Mesothelial cell of epicardium (in vitro differentiated cells): ENCODE measurements around the gene KDM1B. TPM values are rescaled to one million over a fixed set of nuclear protein-coding genes. Genes with fewer than 3 reads are reported as not detected.
A peak's percentile ranks its signal among the peaks of the same experiment; 100 is the strongest.

Experiments used
- DNase-seq, 2 experiments: peaks; one replicate each; pipeline ENCODE4 v3.0.0; 2021; ENCODE audit warnings: low spot score in 2 of 2; ENCODE audit not compliant: unreplicated experiment in 2 of 2
- H3K27ac Mint-ChIP-seq: 2 replicates; pipeline ENCODE4 v1.8.0; 2021; ENCODE audit warnings: mixed read lengths
- H3K27me3 Mint-ChIP-seq: 2 replicates; pipeline ENCODE4 v1.8.0; 2021; ENCODE audit warnings: low read depth, mixed read lengths
- H3K36me3 Mint-ChIP-seq: 2 replicates; pipeline ENCODE4 v1.8.0; 2021; ENCODE audit warnings: mixed read lengths
- H3K4me1 Mint-ChIP-seq: 2 replicates; pipeline ENCODE4 v1.8.0; 2021; ENCODE audit warnings: mixed read lengths
- H3K4me3 Mint-ChIP-seq: 2 replicates; pipeline ENCODE4 v1.8.0; 2021; ENCODE audit warnings: mild to moderate bottlenecking, moderate library complexity, mixed read lengths
- H3K9me3 Mint-ChIP-seq: 2 replicates; pipeline ENCODE4 v1.8.0; 2021; ENCODE audit warnings: mixed read lengths
- total RNA-seq: library from RNA; stranded (reverse); gene quantifications from 3 replicates; pipeline ENCODE4 v1.2.1, GENCODE V29; 2021
- TF ChIP-seq, protein P1 (sequence below): fragments of 200-600 bp; sonication (generic); IDR thresholded peaks from one replicate; pipeline ENCODE4 v1.5.0; 2021; ENCODE audit warnings: antibody characterized with exemption; ENCODE audit not compliant: unreplicated experiment

Gene KDM1B
- total RNA-seq, 1 donor from 2014 or later, result 16.1 TPM

- Mint-ChIP-seq H3K4me3 (no peak overlapping the region), H3K27me3 (no peaks in the 10 kb centered on the region), H3K27ac (peak overlapping the region; percentile 12), H3K4me1 (peaks cover 3% of the 10 kb centered on the region), H3K36me3 (peaks cover 12% of the 10 kb centered on the region), H3K9me3 (no peaks in the 10 kb centered on the region)
- TF ChIP-seq, protein P1, sequence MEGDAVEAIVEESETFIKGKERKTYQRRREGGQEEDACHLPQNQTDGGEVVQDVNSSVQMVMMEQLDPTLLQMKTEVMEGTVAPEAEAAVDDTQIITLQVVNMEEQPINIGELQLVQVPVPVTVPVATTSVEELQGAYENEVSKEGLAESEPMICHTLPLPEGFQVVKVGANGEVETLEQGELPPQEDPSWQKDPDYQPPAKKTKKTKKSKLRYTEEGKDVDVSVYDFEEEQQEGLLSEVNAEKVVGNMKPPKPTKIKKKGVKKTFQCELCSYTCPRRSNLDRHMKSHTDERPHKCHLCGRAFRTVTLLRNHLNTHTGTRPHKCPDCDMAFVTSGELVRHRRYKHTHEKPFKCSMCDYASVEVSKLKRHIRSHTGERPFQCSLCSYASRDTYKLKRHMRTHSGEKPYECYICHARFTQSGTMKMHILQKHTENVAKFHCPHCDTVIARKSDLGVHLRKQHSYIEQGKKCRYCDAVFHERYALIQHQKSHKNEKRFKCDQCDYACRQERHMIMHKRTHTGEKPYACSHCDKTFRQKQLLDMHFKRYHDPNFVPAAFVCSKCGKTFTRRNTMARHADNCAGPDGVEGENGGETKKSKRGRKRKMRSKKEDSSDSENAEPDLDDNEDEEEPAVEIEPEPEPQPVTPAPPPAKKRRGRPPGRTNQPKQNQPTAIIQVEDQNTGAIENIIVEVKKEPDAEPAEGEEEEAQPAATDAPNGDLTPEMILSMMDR, result no peak
- no peak for DNase-seq
Measured at GRCh38 chr6:18185624-18186023, 30.4 kb downstream of the KDM1B start.

DNA sequence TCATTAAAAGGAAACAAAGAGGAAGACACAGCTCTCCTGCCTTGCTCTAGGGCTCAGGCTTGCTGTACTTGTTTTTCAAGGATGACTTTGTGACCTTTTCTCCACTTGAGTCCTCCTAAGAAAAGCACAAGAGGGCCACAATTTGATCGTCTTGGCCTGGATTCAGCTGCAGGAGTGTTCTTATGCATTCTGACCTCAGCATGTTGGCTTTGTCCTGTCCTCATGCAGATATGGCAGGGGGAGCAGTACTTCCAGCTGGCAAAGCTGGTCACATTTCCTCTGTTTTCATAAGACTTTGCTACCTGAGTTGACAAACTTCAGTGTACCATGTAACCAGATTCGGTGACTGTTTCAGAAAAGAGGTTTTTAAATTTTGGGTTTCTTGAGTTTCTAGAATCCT, 30.8 kb downstream of the KDM1B start:
- H3K4me1 Mint-ChIP-seq, result peaks cover 3% of the 10 kb centered on the region
- no peak for DNase-seq
- H3K9me3 Mint-ChIP-seq, result no peaks in the 10 kb centered on the region
- TF ChIP-seq, protein P1, result no peak
- no peak overlapping the region for H3K4me3 Mint-ChIP-seq
- peak overlapping the region; percentile 25 for H3K27ac Mint-ChIP-seq
- H3K36me3 Mint-ChIP-seq, result peaks cover 10% of the 10 kb centered on the region
- H3K27me3 Mint-ChIP-seq, result no peaks in the 10 kb centered on the region

DNA sequence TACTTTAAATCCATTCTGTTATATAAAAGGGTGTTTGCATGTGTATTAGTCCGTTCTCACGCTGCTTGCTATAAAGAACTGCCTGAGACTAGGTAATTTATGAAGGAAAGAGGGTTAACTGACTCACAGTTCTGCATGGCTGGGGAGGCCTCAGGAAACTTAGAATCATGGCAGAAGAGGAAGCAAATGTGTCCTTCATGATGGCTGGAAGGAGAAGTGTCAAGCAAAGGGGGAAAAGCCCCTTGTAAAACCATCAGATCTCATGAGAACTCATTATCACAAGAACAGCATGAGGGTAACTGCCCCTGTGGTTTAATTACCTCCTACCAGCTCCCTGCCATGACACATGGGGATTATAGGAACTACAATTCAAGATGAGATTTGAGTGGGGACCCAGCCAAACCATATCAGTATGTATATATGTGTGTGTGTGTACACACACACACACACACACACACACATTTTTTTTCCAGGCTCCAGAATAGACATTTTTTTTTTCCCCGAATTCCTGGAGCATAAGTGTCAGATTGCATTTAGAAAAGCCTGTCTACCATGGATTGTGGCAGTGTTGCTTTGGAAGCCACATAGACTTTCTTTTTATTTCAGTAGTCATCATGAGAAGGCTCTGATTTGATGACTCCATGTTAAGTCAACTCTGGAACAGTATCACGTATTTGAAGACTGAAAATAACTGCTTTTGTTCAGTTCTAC, 31.5 kb downstream of the KDM1B start:
- H3K27ac Mint-ChIP-seq, result no peak overlapping the region
- H3K4me1 Mint-ChIP-seq, result peaks cover 3% of the 10 kb centered on the region
- DNase-seq, result no peak
- peaks cover 16% of the 10 kb centered on the region for H3K36me3 Mint-ChIP-seq
- H3K4me3 Mint-ChIP-seq, result no peak overlapping the region
- H3K27me3 Mint-ChIP-seq, result no peaks in the 10 kb centered on the region
- H3K9me3 Mint-ChIP-seq, result no peaks in the 10 kb centered on the region
- TF ChIP-seq, protein P1, result no peak

- no peaks in the 10 kb centered on the region for H3K9me3 Mint-ChIP-seq
- no peak overlapping the region for H3K27ac Mint-ChIP-seq
- H3K27me3 Mint-ChIP-seq, result no peaks in the 10 kb centered on the region
- DNase-seq, result no peak
- peaks cover 17% of the 10 kb centered on the region for H3K36me3 Mint-ChIP-seq
- peaks cover 3% of the 10 kb centered on the region for H3K4me1 Mint-ChIP-seq
- no peak overlapping the region for H3K4me3 Mint-ChIP-seq
- TF ChIP-seq, protein P1, result no peak
Measured at GRCh38 chr6:18187701-18188100, 32.5 kb downstream of the KDM1B start.

- H3K9me3 Mint-ChIP-seq, result no peaks in the 10 kb centered on the region
- DNase-seq, result no peak
- H3K36me3 Mint-ChIP-seq, result peaks cover 11% of the 10 kb centered on the region
- no peaks in the 10 kb centered on the region for H3K27me3 Mint-ChIP-seq
- H3K27ac Mint-ChIP-seq, result no peak overlapping the region
- H3K4me3 Mint-ChIP-seq, result no peak overlapping the region
- peaks cover 3% of the 10 kb centered on the region for H3K4me1 Mint-ChIP-seq
- TF ChIP-seq, protein P1, result no peak
Measured at GRCh38 chr6:18189196-18189595, 34.0 kb downstream of the KDM1B start.
